Calu3 (cell line): Measurements from ENCODE around the gene TNF. TPM values are rescaled to one million over a fixed set of nuclear protein-coding genes. Genes with fewer than 3 reads are reported as not detected.

Source experiments
- BruUV-seq: library from RNA; stranded (reverse); fragments of 400-500 nt; replicated peaks from 2 replicates; lab custom pipeline; 2021; lab: Mats Ljungman, UMichigan
- CTCF ChIA-PET: fragments of 300-600 bp; sonication (Branson Sonifier 250); formaldehyde crosslinking; loops from one replicate; lab custom pipeline; 2022; ENCODE audit warnings: antibody characterized with exemption; lab: Charles Lee
- DNase-seq: peaks from one replicate; pipeline ENCODE4 v3.0.0; 2022
- H3K27ac Mint-ChIP-seq: one replicate; pipeline ENCODE4 v1.8.0; 2022; ENCODE audit warnings: mixed read lengths; ENCODE audit not compliant: unreplicated experiment
- H3K27me3 Mint-ChIP-seq: one replicate; pipeline ENCODE4 v1.8.0; 2022; ENCODE audit warnings: mixed read lengths; ENCODE audit not compliant: unreplicated experiment
- H3K36me3 Mint-ChIP-seq: one replicate; pipeline ENCODE4 v1.8.0; 2022; ENCODE audit warnings: mild to moderate bottlenecking, moderate library complexity, mixed read lengths; ENCODE audit not compliant: insufficient read depth, unreplicated experiment
- H3K4me1 Mint-ChIP-seq: one replicate; pipeline ENCODE4 v1.8.0; 2022; ENCODE audit warnings: mild to moderate bottlenecking, low read depth, mixed read lengths; ENCODE audit not compliant: unreplicated experiment
- H3K4me3 Mint-ChIP-seq: one replicate; pipeline ENCODE4 v1.8.0; 2022; ENCODE audit warnings: mild to moderate bottlenecking, low read depth, moderate library complexity, mixed read lengths; ENCODE audit not compliant: unreplicated experiment
- H3K9me3 Mint-ChIP-seq: one replicate; pipeline ENCODE4 v1.8.0; 2022; ENCODE audit warnings: low read depth, mixed read lengths; ENCODE audit not compliant: unreplicated experiment
- intact Hi-C: fragments of 100-400 bp; cut with micrococcal nuclease; formaldehyde crosslinking; loops from one replicate; pipeline ENCODE4 v1.10.0; 2022; ENCODE audit not compliant: unreplicated experiment
- total RNA-seq: library from RNA; stranded (reverse); gene quantifications from 2 replicates; pipeline ENCODE4 v1.2.3, GENCODE V29; 2022
- TF ChIP-seq, protein P1 (sequence below): fragments of 200-600 bp; IDR thresholded peaks from one replicate; pipeline ENCODE4 v1.8.0; 2022; ENCODE audit warnings: antibody characterized with exemption; ENCODE audit not compliant: unreplicated experiment

The TNF gene
- total RNA-seq, 1 experiment from 2014 or later, result 0.68 TPM

DNA sequence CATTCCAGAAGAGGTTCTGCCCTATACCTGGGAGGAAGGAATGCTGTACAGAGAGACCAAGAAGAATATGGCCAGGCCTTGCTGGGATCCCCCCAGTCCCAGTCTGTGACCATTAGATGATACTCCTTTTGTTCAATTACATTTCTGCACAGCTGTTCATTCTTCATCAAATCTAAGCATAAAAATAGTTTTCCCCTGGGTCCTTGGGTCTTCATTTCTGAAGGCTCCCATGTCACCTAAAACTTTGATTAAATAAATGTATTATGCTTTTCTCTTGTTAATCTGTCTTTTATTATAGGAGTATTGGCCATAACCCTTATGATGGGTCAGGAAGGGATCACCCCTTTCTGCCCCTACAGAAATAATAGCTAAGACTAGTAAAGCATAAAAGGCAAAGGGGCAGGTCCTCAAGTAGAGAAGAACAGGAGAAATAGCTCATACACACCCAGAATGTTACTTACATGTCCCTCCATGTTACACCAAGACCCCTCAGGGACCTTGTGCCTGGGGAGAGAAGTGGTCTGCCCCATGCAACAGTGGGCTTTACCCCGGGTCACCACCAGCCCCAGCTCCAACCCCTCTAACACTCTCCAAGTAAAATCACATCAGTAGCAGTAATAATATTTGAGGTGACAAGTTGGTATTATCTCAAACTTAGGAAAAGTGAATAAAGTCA is 5.4 kb upstream of the TNF start:
- no peak for DNase-seq
- intact Hi-C loops, result no loop called here
- TF ChIP-seq, protein P1, sequence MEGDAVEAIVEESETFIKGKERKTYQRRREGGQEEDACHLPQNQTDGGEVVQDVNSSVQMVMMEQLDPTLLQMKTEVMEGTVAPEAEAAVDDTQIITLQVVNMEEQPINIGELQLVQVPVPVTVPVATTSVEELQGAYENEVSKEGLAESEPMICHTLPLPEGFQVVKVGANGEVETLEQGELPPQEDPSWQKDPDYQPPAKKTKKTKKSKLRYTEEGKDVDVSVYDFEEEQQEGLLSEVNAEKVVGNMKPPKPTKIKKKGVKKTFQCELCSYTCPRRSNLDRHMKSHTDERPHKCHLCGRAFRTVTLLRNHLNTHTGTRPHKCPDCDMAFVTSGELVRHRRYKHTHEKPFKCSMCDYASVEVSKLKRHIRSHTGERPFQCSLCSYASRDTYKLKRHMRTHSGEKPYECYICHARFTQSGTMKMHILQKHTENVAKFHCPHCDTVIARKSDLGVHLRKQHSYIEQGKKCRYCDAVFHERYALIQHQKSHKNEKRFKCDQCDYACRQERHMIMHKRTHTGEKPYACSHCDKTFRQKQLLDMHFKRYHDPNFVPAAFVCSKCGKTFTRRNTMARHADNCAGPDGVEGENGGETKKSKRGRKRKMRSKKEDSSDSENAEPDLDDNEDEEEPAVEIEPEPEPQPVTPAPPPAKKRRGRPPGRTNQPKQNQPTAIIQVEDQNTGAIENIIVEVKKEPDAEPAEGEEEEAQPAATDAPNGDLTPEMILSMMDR, result no peak
- Mint-ChIP-seq H3K9me3 (no peaks in the 10 kb centered on the region), H3K36me3 (no peaks in the 10 kb centered on the region), H3K27ac (no peak overlapping the region), H3K27me3 (peaks cover 66% of the 10 kb centered on the region), H3K4me1 (no peaks in the 10 kb centered on the region), H3K4me3 (no peak overlapping the region)
- CTCF ChIA-PET, result interaction anchor here (0.6 to 0.7 kb wide), 2 partner anchors 23 to 1149 kb away, joined by 3 to 4 read pairs; no protein-coding TSS in a partner anchor
- BruUV-seq, result no TSS peak

DNA sequence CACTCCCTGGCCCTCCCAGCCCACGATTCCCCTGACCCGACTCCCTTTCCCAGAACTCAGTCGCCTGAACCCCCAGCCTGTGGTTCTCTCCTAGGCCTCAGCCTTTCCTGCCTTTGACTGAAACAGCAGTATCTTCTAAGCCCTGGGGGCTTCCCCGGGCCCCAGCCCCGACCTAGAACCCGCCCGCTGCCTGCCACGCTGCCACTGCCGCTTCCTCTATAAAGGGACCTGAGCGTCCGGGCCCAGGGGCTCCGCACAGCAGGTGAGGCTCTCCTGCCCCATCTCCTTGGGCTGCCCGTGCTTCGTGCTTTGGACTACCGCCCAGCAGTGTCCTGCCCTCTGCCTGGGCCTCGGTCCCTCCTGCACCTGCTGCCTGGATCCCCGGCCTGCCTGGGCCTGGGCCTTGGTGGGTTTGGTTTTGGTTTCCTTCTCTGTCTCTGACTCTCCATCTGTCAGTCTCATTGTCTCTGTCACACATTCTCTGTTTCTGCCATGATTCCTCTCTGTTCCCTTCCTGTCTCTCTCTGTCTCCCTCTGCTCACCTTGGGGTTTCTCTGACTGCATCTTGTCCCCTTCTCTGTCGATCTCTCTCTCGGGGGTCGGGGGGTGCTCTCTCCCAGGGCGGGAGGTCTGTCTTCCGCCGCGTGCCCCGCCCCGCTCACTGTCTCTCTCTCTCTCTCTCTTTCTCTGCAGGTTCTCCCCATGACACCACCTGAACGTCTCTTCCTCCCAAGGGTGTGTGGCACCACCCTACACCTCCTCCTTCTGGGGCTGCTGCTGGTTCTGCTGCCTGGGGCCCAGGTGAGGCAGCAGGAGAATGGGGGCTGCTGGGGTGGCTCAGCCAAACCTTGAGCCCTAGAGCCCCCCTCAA is 3.1 kb upstream of the TNF start, which contains the start of gene LTA:
TSS of gene LTA (plus strand) at position 249 of the 871 bp plus-strand sequence. CDS start at position 703, 454 bp downstream.
- Mint-ChIP-seq H3K4me1 (no peaks in the 10 kb centered on the region), H3K27ac (no peak within 1 kb of the TSS), H3K36me3 (no peaks in the 10 kb centered on the region), H3K4me3 (no peak within 1 kb of the TSS), H3K27me3 (peaks cover 79% of the 10 kb centered on the region), H3K9me3 (no peaks in the 10 kb centered on the region)
- no TSS peak for BruUV-seq
- TF ChIP-seq, protein P1, result no peak
- CTCF ChIA-PET, result interaction anchor here (2.3 kb wide), 1 partner anchor 11 kb away, joined by 8 read pairs; no protein-coding TSS in a partner anchor
- no peak for DNase-seq
- intact Hi-C loops, result no loop called here

DNA sequence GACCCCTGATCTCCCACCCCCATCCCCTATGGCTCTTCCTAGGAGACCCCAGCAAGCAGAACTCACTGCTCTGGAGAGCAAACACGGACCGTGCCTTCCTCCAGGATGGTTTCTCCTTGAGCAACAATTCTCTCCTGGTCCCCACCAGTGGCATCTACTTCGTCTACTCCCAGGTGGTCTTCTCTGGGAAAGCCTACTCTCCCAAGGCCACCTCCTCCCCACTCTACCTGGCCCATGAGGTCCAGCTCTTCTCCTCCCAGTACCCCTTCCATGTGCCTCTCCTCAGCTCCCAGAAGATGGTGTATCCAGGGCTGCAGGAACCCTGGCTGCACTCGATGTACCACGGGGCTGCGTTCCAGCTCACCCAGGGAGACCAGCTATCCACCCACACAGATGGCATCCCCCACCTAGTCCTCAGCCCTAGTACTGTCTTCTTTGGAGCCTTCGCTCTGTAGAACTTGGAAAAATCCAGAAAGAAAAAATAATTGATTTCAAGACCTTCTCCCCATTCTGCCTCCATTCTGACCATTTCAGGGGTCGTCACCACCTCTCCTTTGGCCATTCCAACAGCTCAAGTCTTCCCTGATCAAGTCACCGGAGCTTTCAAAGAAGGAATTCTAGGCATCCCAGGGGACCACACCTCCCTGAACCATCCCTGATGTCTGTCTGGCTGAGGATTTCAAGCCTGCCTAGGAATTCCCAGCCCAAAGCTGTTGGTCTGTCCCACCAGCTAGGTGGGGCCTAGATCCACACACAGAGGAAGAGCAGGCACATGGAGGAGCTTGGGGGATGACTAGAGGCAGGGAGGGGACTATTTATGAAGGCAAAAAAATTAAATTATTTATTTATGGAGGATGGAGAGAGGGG is 1.9 kb upstream of the TNF start:
- H3K36me3 Mint-ChIP-seq, result no peaks in the 10 kb centered on the region
- no peaks in the 10 kb centered on the region for H3K4me1 Mint-ChIP-seq
- no peak overlapping the region for H3K27ac Mint-ChIP-seq
- H3K9me3 Mint-ChIP-seq, result no peaks in the 10 kb centered on the region
- BruUV-seq, result no TSS peak
- no peak for DNase-seq
- H3K4me3 Mint-ChIP-seq, result no peak overlapping the region
- CTCF ChIA-PET, result interaction anchor here (0.5 to 2.3 kb wide), 3 partner anchors 10 to 14 kb away, joined by 3 to 8 read pairs (median 3); no protein-coding TSS in a partner anchor
- TF ChIP-seq, protein P1, result no peak
- H3K27me3 Mint-ChIP-seq, result peaks cover 67% of the 10 kb centered on the region
- intact Hi-C loops, result no loop called here
